Heart left ventricle (tissue), 13 donors: ENCODE data around the gene RGS7.

Experiments used
- POLR2A ChIP-seq, 2 donors: fragments of 450-650 bp; IDR thresholded peaks; one replicate each; pipeline ENCODE4 v1.6.1; 2017; ENCODE audit warnings: antibody characterized with exemption in 2 of 2, mild to moderate bottlenecking in 2 of 2, moderate library complexity in 2 of 2
- TF ChIP-seq, protein P1 (sequence below), 12 donors: fragments of 200-600 bp; sonication (generic) in 4 of 12; IDR thresholded peaks; one replicate each; pipeline versions ENCODE4 v1.5.0 to v1.8.0; 2018 to 2022; ENCODE audit warnings: antibody characterized with exemption in 12 of 12, mild to moderate bottlenecking in 5 of 12
- donor health status: ischemic (EF 13 %, LVEDD 7.1; RV severe dilation, severe dysfunction).
- donor health status: DM: no; HTN: yes; CAD: no.
- donor health status: DM: no; HTN: no; CAD: no.
- donor health status: ischemic (EF 25% LVEDD 6.9; RV normal size, moderate dysfunction).
- donor health status: ischemic (EF 25% LVEDD 5.7; RV mildly dilated, moderate dysfunction).
- donor health status: ischemic (EF 35%, LVEDD 5.7; RV mildly dilated, moderate dysfunction).
- donor health status: nonischemic (EF 11% LVEDD 7.7; RV severe dilation, severe dysfunction).
- donor health status: DM: yes; HTN: yes; CAD: no.
- donor health status: PGD.
- donor health status: ischemic (EF 29% LVEDD 5.4; RV normal size, mild dysfunction).
- donor health status: nonischemic (EF 23%, LVEDD 6.1; RV moderate dilation, normal function).

DNA sequence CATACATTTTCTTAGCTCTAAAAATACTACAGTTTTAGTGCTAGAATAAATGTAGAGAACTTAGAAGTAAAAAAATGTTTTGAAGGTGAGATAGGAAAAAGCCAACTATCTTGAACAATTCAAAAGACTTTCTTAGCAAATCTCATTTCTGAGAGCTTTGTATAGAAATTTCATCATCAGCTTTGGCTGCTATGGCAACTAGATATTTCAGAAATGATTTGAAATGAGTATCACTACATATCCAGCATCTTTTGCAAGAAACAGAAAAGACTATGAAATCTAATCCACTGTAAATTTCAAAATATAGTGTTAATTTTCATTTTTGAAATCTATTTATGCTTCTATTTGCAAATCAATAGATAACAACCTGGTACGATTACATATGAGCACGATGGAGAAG, 57.7 kb downstream of the RGS7 start:
- TF ChIP-seq, protein P1, sequence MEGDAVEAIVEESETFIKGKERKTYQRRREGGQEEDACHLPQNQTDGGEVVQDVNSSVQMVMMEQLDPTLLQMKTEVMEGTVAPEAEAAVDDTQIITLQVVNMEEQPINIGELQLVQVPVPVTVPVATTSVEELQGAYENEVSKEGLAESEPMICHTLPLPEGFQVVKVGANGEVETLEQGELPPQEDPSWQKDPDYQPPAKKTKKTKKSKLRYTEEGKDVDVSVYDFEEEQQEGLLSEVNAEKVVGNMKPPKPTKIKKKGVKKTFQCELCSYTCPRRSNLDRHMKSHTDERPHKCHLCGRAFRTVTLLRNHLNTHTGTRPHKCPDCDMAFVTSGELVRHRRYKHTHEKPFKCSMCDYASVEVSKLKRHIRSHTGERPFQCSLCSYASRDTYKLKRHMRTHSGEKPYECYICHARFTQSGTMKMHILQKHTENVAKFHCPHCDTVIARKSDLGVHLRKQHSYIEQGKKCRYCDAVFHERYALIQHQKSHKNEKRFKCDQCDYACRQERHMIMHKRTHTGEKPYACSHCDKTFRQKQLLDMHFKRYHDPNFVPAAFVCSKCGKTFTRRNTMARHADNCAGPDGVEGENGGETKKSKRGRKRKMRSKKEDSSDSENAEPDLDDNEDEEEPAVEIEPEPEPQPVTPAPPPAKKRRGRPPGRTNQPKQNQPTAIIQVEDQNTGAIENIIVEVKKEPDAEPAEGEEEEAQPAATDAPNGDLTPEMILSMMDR (IDR thresholded peaks at IDR 0.05) = no peak
- TF ChIP-seq POLR2A (IDR thresholded peaks at IDR 0.05) = no peak
